Activated T-cell treated with anti-CD3 and anti-CD28 coated beads, Interleukin-2, amount 50 U/mL, for 24 hours (primary cell): ENCODE data around the gene NXNL2.

ENCODE experiments used
- DNase-seq: peaks from one replicate; pipeline ENCODE4 v3.0.0-alpha.2; 2020
- H3K27ac Mint-ChIP-seq: 2 replicates; pipeline ENCODE4 v1.8.0; 2020; ENCODE audit warnings: mild to moderate bottlenecking, mixed read lengths
- H3K27me3 Mint-ChIP-seq: 2 replicates; pipeline ENCODE4 v1.8.0; 2020; ENCODE audit warnings: mixed read lengths
- H3K36me3 Mint-ChIP-seq: 2 replicates; pipeline ENCODE4 v1.8.0; 2020; ENCODE audit warnings: low read depth, mixed read lengths
- H3K4me1 Mint-ChIP-seq: 2 replicates; pipeline ENCODE4 v1.8.0; 2020; ENCODE audit warnings: low read depth, mixed read lengths
- H3K4me3 Mint-ChIP-seq: 2 replicates; pipeline ENCODE4 v1.8.0; 2020; ENCODE audit warnings: mild to moderate bottlenecking, moderate library complexity, mixed read lengths
- H3K9me3 Mint-ChIP-seq: 2 replicates; pipeline ENCODE4 v1.8.0; 2020; ENCODE audit warnings: mixed read lengths

The NXNL2 gene

DNA sequence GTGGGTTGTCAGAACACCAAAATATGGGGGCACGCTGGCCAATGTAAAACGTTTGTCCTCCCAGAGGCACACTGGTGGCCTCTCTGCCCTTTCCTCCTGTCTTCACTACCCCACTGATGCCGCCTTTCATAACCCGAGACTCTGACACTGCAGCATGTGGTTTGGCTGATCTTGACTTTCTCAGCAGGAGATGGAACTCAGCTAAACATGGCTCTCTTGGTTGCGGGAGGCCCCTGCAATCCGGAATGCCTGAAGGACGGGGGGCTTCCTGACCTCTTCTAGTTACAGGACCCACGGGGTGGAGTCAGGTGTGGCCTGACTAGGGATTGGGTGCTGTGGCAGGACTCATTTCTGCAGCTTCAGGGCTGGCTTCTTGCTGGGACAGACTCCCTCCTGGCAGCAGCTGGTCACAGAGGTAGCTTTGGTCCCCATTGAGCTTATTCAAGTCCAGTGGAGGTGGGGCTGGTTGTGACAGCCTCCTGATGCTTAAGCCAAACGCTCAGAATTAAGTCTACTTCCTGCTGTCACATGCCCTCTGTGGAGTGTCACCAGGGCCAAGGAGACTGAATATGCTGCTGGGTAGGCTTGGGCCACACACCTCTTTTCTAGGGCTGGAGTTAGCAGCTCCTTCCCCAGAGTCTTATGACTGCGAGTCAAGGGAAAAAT, 44.2 kb downstream of the NXNL2 start:
- Mint-ChIP-seq H3K27me3 (peaks cover 28% of the 10 kb centered on the region), H3K9me3 (no peaks in the 10 kb centered on the region), H3K4me3 (no peak overlapping the region), H3K4me1 (peaks cover 9% of the 10 kb centered on the region), H3K36me3 (no peaks in the 10 kb centered on the region), H3K27ac (no peak overlapping the region)
- DNase-seq: no peak

DNA sequence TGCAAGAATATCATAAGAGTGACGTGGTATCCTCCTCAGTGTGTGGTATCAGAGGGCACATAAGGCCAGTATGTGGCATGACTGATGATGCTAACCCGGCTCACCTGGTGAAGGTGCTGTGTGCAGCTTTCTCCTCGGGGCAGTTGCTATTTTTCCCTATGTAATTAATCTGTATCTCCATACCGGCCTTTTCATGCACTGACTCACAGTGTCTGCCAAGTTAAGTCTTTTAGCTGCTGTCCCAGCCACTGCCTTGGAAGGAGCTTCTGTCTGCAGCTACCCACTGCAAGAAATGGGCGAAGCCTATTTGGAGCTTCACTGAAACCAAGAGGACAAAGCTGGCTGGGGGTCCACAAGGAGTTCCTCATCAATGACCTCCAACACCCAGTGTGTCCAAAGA, 46.0 kb downstream of the NXNL2 start:
- Mint-ChIP-seq H3K36me3 (no peaks in the 10 kb centered on the region), H3K27ac (no peak overlapping the region), H3K27me3 (peaks cover 32% of the 10 kb centered on the region), H3K4me3 (no peak overlapping the region), H3K9me3 (no peaks in the 10 kb centered on the region), H3K4me1 (peaks cover 11% of the 10 kb centered on the region)
- no peak for DNase-seq

GRCh38 chr9:88583901-88584596, 49.1 kb downstream of the NXNL2 start:
- Mint-ChIP-seq H3K9me3 (no peaks in the 10 kb centered on the region), H3K27me3 (peaks cover 26% of the 10 kb centered on the region), H3K4me1 (peaks cover 8% of the 10 kb centered on the region), H3K4me3 (no peak overlapping the region), H3K36me3 (no peaks in the 10 kb centered on the region), H3K27ac (no peak overlapping the region)
- no peak for DNase-seq

- H3K27me3 Mint-ChIP-seq: peaks cover 26% of the 10 kb centered on the region
- no peaks in the 10 kb centered on the region for H3K9me3 Mint-ChIP-seq
- H3K27ac Mint-ChIP-seq: no peak overlapping the region
- no peak overlapping the region for H3K4me3 Mint-ChIP-seq
- no peaks in the 10 kb centered on the region for H3K36me3 Mint-ChIP-seq
- H3K4me1 Mint-ChIP-seq: peaks cover 8% of the 10 kb centered on the region
- no peak for DNase-seq
Measured at GRCh38 chr9:88585426-88585825, 50.4 kb downstream of the NXNL2 start.

- no peak for DNase-seq
- no peaks in the 10 kb centered on the region for H3K9me3 Mint-ChIP-seq
- H3K36me3 Mint-ChIP-seq: no peaks in the 10 kb centered on the region
- H3K27me3 Mint-ChIP-seq: peaks cover 24% of the 10 kb centered on the region
- no peak overlapping the region for H3K4me3 Mint-ChIP-seq
- H3K27ac Mint-ChIP-seq: no peak overlapping the region
- H3K4me1 Mint-ChIP-seq: peaks cover 8% of the 10 kb centered on the region
Measured at GRCh38 chr9:88586452-88586851, 51.5 kb downstream of the NXNL2 start.

DNA sequence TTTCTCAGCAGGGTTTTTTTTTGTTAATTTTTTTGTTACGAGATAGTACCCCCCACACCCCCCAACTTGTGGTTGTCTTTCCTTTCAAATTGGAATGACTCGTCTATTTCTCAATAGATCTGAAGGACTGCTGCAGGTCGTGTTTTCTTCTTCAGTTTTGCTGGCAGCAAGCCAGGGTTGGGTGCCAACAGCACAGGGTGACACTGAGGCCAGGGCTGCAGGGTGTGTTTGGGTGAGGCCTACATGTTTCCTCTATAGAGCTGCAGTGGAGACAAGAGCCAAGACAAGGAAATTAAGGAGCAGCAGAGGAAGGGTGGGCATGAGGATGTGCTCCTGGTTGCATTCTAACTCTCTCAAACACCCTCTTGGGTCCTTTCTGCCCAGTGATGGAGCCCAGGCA, 52.2 kb downstream of the NXNL2 start:
- no peak for DNase-seq
- H3K4me3 Mint-ChIP-seq: no peak overlapping the region
- peaks cover 19% of the 10 kb centered on the region for H3K27me3 Mint-ChIP-seq
- H3K4me1 Mint-ChIP-seq: peaks cover 8% of the 10 kb centered on the region
- no peaks in the 10 kb centered on the region for H3K9me3 Mint-ChIP-seq
- H3K27ac Mint-ChIP-seq: no peak overlapping the region
- H3K36me3 Mint-ChIP-seq: no peaks in the 10 kb centered on the region

DNA sequence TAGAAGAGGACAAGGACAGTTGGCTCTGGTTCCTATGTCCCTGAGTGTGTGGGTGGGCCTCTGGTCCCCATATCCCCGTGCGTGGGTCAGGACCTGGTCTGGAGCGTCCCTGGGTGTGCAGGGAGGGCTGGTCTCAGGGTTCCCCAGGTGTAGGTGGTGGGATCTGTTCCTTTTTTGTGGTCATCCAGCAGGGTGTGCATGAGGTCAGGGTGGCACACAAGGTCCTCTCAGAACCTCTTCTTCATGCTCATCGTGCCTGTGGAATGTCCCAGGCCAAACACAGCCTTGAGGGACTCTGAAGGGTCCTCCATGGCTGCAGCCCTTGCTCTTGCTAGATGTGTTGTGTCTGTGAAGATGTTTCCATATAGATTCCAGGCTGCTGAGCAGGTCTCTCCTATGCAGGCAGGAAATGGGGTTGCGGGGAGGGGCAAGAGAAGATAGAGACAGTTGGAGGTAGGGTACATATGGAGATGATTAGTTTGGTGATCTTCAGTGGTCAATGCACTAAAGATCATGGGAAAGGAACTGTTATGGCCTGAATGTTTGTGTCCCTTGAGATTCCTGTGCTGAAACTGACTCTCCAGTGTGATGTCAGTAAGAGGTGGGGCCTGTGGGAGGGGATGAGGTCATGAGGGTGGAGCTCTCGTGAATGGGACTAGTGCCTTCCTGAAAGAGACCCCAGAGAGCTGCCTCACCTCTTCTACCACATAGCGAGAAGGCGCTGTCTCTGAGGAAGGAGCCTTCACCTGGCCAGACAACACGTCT, 53.1 kb downstream of the NXNL2 start:
- H3K27ac Mint-ChIP-seq: no peak overlapping the region
- no peaks in the 10 kb centered on the region for H3K9me3 Mint-ChIP-seq
- no peaks in the 10 kb centered on the region for H3K36me3 Mint-ChIP-seq
- peaks cover 27% of the 10 kb centered on the region for H3K27me3 Mint-ChIP-seq
- no peak for DNase-seq
- H3K4me1 Mint-ChIP-seq: peaks cover 8% of the 10 kb centered on the region
- no peak overlapping the region for H3K4me3 Mint-ChIP-seq

- H3K4me1 Mint-ChIP-seq: peaks cover 8% of the 10 kb centered on the region
- DNase-seq: no peak
- no peaks in the 10 kb centered on the region for H3K9me3 Mint-ChIP-seq
- no peak overlapping the region for H3K4me3 Mint-ChIP-seq
- no peak overlapping the region for H3K27ac Mint-ChIP-seq
- peaks cover 21% of the 10 kb centered on the region for H3K27me3 Mint-ChIP-seq
- no peaks in the 10 kb centered on the region for H3K36me3 Mint-ChIP-seq
Measured at GRCh38 chr9:88589656-88590055, 54.7 kb downstream of the NXNL2 start.

DNA sequence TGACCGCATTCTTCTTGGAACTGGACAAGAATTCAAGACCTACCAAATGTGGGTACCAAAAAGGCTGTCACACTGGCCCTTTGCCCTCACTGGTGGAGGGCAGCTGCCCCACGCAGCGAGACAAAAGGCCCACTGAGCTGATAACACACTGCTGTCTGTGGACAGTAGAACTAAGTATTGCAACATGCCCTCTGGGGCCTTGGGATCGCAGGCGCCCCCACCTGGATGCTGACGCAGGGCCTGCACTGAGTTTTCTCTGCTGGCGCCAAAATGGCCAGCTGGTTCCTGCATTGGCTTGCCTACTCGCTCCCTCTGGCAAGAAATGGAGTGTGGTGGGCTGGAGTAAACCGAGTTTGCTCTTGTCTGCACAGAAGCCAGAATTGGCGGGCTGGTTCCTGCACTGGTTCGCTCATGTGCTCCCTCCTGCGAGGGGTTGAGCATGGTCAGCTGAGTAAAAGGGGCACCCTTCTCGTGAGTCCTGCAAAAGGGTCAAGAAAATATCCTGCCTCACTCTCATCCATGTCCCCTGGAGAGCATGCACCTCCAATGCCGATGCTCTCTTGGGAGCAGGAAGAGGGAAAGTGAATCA, 55.7 kb downstream of the NXNL2 start:
- H3K27ac Mint-ChIP-seq: no peak overlapping the region
- peaks cover 18% of the 10 kb centered on the region for H3K27me3 Mint-ChIP-seq
- no peaks in the 10 kb centered on the region for H3K9me3 Mint-ChIP-seq
- DNase-seq: no peak
- H3K4me3 Mint-ChIP-seq: no peak overlapping the region
- H3K4me1 Mint-ChIP-seq: peaks cover 8% of the 10 kb centered on the region
- no peaks in the 10 kb centered on the region for H3K36me3 Mint-ChIP-seq

DNA sequence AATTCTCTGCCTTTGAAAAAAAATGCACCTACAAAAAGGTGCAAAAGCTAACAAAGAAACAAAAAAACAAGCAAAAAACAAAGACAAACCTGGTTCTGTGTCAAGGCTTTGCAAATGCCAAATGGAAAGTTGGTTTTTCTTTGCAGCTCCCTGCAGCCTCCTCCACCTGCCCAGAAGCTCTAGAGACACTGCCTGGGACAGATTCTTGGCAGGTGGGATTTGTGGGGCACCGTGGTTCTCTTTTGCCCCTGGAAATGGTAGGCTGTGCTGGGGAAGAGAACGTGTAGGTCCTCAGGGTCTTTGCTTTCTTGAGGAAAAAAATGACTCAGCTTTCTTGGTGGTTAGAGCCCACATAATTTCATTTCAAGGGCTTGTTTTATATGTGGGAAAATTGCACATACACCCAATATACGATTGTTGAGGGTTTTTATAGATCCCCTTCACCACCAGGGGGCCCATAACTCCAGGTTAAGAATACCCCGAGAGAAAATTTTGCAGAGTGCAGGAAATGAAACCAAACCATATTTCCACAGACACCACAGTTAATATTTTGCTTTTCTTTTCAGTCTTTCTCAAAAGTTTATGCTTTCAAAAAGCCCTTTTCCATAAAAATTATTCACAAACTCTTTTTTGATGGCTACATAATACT, 58.7 kb downstream of the NXNL2 start:
- peaks cover 48% of the 10 kb centered on the region for H3K27me3 Mint-ChIP-seq
- H3K27ac Mint-ChIP-seq: no peak overlapping the region
- H3K4me1 Mint-ChIP-seq: peaks cover 8% of the 10 kb centered on the region
- H3K4me3 Mint-ChIP-seq: no peak overlapping the region
- H3K36me3 Mint-ChIP-seq: no peaks in the 10 kb centered on the region
- no peaks in the 10 kb centered on the region for H3K9me3 Mint-ChIP-seq
- DNase-seq: no peak
